GM18520 (cell line): ENCODE results near the gene REST.
"Not testable (repeated sequence)": the region's sequence is repeated elsewhere in the genome, so short reads cannot be mapped to it uniquely, and the experiment has no call there.

Experiments
- ATAC-seq: cut with Tn5 transposase; IDR thresholded peaks from one replicate; pipeline ENCODE4 v1.9.1; 2021; ENCODE audit not compliant: unreplicated experiment

Gene REST, protein sequence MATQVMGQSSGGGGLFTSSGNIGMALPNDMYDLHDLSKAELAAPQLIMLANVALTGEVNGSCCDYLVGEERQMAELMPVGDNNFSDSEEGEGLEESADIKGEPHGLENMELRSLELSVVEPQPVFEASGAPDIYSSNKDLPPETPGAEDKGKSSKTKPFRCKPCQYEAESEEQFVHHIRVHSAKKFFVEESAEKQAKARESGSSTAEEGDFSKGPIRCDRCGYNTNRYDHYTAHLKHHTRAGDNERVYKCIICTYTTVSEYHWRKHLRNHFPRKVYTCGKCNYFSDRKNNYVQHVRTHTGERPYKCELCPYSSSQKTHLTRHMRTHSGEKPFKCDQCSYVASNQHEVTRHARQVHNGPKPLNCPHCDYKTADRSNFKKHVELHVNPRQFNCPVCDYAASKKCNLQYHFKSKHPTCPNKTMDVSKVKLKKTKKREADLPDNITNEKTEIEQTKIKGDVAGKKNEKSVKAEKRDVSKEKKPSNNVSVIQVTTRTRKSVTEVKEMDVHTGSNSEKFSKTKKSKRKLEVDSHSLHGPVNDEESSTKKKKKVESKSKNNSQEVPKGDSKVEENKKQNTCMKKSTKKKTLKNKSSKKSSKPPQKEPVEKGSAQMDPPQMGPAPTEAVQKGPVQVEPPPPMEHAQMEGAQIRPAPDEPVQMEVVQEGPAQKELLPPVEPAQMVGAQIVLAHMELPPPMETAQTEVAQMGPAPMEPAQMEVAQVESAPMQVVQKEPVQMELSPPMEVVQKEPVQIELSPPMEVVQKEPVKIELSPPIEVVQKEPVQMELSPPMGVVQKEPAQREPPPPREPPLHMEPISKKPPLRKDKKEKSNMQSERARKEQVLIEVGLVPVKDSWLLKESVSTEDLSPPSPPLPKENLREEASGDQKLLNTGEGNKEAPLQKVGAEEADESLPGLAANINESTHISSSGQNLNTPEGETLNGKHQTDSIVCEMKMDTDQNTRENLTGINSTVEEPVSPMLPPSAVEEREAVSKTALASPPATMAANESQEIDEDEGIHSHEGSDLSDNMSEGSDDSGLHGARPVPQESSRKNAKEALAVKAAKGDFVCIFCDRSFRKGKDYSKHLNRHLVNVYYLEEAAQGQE

DNA sequence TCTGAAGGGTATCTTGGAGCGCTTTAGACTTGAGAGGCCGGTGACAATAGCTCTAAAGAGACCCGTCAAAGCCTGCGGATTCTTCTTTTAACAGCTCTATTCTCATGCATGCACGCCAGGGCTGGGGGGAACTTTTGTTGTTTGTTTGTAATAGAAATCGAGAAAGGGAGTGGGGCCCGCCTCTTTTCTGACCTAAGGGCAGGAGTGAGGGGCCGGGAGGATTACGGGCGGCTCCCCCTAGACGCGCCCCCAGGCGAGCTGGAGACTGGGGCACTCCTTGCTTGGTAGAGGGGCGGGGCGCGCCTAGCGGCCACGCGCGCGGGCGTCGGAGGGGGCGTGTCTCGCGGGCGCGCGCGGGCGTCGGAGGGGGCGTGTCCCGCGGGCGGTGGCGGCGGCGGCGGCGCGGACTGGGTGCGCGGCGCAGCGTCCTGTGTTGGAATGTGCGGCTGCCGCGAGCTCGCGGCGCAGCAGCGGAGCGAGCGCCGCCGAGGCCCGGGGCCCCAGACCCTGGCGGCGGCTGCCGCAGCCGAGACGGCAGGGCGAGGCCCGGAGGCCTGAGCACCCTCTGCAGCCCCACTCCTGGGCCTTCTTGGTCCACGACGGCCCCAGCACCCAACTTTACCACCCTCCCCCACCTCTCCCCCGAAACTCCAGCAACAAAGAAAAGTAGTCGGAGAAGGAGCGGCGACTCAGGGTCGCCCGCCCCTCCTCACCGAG is at the start of gene REST:
REST (plus strand) TSS at position 412 of the 717 bp plus-strand sequence. CDS start 2,739 bp downstream, outside the sequence.
- peak; percentile 44 for ATAC-seq

DNA sequence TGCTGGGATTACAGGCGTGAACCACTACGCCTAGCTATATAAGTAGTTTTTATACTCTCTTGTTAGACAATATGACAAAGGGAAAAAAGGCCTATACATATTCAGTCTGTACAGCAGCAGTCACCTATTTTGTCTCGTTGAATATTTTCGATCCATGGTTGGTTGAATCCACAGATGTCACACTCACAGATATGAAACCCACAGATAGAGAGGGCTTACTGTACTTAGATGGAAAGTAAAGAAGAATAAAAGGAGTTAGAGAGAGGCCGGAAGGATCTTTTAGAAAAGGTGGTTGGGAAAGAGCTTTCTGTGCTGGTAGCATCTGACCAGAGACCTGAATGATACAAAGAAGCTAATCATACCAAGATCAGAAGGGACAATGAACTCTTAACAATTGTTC is 47.9 kb upstream of the REST start:
- ATAC-seq: no peak

DNA sequence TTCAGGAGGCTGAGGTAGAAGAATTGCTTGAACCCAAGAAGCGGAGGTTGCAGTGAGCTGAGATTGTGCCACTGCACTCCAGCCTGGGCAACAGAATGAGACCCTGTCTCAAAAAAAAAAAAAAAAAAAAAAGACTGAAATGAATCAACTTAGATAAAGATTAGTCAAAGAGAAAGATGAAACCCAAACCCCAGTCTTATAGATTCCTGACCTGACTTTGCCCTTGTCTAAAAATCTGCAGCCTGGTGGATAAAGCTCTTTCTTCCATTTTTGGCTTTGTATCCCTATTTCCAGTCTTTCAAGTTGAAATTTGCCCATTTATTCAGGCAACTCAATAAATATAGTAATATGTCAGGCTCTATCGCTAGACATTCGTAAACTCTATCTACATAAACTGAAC is 46.9 kb upstream of the REST start:
- ATAC-seq: no peak

DNA sequence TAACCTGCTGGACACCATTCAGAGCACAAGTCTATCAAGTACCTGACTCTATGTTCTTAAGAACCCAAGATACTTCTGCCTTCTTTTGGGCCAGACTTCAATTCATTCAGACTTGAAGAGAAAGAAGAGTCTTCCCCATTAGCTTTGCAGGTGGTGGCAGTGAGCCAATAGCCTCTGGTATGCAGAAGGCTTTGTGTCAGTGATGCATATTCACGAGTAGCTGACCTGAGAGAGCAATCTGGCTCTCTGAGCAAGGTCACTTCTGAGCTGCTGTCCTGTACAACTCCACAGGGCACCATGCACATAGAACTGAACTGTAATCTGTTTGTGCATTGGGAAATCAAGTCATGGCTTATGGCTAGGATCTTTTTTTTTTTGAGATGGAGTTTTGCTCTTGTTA is 46.3 kb upstream of the REST start:
- no peak for ATAC-seq

DNA sequence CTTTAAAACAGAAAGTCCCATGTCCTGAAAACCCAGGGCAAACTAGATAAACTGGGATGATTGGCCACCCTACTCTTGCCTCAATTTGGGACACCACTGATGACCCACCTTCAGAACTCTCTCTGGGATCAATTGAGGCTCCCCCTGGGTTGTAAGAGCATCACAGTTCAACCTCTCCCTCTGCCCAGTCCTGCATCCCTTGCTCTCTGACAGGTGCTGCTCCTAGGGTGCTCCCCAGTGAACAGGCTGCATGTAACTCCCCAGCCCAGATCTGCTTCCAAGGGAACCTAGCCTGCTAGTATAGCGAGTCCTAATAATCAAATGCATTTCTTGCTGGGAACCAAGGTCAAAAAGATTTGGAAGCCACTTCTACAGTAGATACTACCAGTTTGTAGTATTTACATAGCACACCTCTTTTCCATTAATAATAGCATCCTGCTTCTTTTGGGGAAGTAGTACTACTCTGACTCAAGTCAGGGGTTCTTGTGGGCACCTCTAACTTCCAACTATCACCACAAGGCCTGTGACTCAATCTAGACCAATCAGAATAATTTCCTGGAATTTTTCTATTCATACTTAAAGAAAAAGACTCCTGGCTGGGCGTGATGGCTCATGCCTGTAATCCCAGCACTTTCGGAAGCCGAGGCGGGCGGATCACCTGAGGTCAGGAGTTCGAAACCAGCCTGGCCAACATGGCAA is 44.1 kb upstream of the REST start:
- no peak for ATAC-seq

DNA sequence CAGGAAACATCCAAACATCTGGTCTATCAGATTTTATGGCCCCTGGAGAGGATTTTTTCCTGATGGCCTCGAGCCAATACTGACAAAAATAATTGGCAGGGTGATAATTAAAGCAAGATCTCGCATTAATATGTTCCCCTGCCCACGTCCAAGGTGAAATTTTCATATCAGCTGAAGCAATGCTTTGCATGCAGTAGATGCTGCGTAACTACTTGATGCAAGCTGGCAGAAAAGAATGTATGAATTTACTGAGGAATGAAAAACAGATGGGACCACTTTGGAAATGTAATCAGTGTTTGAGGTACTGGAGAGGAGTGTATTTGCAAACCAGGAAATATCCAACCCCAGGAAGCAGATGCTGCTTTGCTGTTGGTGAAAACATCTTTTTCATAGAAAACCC is 36.8 kb upstream of the REST start:
- no peak for ATAC-seq

DNA sequence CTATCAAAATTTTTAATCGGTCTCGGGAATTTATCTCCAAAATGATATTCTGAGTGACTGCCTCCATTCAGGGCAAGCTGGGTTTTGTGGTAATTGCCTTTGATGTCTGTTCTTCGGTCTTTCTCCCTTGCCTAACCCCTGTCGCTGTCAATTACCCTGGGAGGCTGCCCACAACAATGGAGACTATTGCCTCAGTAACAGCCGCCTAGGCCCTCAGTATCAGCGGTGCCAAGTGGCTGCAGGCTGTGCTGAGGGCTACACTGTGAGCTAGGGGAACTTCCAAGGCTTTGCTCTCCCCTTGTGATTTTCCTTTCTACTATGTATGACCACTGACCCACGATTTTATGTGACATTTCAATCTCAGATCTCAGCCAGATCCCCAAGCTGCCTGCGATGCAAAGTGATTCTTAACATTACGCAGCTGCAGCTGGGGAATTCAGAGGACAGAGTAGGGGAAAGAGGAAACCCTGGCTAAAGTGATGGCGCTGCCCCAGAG is 36.3 kb upstream of the REST start:
- ATAC-seq: no peak

DNA sequence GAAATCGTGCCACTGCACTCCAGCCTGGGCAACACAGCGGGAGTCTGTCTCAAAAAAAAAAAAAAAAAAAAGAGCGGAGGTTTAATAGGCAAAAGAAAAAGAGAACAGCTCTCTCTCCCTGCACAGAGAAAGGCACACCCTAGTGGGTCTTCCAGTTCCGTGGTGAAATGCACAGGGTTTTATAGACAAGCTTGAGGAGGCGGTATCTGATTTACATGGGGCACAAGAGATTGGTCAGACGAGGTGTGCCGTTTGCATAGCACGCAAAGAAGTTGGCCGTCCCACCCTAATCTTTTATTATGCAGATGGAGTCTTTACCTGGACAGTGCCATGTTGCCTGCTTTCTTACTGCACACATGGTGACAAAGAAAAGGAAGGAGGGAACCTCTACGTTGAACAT is 33.5 kb upstream of the REST start:
- no peak for ATAC-seq

DNA sequence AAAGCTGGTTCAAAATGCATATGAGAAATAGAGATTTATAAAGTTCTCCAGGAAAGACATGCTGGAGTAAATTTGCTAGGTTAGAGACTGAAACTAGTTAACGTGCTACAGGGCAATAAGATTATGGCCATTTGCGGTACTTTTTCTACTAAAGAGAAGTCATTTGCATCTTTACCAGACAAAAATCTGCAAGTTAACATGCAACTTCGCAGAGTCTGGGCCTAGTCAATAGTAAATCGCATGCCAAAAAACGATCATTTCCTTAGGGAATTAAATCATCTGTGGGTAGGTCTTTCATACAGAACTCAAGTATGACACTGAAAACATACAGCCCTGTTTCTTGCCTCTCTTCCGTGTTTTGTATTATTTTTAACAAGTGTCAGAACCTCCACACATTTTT is 32.8 kb upstream of the REST start:
- ATAC-seq: no peak

DNA sequence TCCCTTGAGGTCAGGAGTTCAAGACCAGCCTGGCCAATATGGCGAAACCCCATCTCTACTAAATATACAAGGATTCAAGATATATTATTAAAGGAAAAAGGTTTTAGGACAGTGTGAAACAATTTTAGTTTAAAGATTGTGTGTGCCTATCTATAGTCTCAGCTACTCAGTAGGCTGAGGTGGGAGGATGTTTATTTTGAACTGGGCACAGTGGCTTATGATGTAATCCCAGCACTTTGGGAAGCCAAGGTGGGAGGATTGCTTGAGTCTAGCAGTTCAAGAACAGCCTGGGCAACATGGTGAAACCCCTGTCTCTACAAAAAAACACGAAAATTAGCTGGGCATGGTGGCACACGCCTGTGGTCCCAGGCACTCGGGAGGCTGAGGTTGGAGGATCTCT is 31.4 kb upstream of the REST start:
- ATAC-seq: no peak

DNA sequence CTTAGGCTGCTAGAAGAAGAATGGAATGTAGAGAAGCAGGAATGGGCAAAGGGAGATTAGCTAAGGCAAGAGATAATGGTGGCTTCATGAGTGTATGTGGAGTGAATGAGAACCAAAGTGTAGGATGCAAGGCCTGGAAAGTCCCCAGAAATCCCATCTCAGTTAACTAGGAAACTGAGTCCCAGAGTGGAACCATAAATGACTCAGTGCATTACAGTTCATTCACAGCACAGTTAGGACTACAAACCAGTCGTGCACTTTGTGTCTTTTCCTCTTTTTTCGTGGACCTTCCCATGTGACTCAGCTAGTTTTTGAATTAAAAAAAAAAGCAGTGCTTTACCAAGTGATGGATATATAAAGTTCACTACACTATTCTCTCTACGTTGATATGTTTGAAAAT is 27.7 kb upstream of the REST start:
- ATAC-seq: no peak

DNA sequence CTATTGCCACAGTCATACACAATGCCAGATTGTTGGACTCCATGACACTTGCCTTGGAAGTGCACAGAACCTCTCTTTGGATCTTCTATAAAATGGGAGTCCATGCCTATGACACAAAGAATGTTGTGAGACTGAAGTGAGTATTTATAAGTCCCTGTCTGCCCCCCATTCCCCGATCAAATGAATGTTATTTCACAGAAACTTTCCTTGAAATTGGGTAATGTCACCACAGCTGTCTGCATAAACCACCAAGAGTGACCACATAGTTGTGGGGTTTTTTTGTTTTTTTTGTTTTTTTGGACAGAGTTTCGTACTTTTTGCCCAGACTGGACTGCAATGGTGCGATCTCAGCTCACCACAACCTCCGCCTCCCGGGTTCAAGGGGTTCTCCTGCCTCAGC is 27.1 kb upstream of the REST start:
- ATAC-seq: no peak

DNA sequence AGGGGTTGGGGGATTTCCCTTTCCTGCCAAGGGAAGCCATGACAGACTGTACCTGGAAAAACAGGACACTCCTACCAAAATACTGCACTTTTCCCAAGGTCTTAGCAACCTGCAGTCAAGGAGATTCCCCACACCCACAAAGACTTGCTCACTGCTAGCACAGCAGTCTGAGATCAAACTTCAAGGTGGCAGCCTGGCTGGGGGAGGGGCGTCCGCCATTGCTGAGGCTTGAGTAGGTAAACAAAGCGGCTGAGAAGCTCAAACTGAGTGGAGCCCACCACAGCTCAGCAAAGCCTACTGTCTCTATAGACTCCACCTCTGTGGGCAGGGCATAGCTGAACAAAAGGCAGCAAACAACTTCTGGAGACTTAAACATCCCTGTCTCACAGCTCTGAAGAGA is 23.2 kb upstream of the REST start:
- not testable (repeated sequence) for ATAC-seq

DNA sequence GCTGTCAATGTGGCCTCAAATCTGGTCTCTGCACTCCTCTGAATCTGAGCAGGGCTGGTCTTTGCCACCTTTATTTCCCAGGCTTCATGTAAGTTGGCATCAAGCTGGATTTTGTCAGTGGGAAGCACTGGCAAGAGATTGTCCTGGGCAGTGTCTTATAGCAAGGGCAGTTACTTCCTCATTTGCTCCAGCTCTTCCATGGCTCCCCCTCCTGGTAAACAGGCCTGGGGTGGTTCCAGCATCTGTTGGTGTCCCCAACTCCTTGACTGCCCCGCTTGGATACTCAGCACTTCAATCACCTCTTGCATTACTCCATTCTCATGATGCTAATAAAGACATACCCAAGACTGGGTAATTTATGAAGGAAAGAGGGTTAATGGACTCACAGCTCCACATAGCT is 15.0 kb upstream of the REST start:
- ATAC-seq: no peak

DNA sequence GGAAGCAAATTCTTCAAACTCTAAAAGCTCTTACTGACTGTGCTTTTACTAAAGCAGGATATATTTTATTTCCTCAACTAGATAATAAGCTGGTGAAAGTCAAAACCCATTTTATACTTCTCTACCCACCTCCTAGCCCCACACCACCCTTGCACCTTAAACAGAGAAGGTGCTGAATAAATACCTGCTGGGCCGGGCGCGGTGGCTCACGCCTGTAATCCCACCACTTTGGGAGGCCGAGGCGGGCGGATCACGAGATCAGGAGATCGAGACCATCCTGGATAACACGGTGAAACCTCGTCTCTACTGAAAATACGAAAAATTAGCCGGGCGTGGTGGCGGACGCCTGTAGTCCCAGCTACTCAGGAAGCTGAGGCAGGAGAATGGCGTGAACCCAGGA is 9.9 kb upstream of the REST start:
- not testable (repeated sequence) for ATAC-seq

DNA sequence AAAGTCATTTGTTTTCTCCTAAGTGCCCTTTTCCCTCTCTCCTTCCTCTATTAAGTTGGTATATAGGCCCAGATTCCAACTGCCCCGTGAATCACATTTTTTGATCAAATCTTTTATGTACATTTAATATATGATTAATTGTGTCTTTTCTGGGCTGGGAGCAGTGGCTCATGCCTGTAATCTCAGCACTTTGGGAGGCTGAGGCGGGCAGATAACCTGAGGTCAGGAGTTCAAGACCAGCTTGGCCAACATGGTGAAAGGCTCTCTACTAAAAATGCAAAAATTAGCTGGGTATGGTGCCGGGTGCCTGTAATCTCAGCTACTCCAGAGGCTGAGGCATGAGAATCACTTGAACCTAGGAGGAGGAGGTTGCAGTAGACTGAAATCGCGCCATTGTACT is 7.5 kb upstream of the REST start:
- ATAC-seq: not testable (repeated sequence)

DNA sequence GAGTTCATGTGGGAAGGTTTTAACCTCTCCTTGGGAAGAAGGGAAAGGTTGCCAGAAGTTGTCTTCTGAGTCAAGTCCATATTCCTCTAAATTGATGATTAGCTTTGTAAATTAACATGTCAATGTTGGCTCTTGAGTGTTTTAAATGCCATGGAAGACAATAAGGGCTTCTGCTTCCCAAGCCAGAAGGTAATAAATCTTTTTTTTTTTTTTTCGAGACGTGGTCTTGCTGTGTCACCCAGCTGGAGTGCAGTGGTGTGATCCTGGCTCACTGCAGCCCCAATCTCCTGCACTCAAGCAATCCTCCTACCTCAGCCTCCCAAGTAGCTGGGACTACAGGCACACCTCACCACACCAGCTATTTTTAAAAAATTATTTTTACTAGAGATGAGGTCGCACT is 5.0 kb upstream of the REST start:
- no peak for ATAC-seq

DNA sequence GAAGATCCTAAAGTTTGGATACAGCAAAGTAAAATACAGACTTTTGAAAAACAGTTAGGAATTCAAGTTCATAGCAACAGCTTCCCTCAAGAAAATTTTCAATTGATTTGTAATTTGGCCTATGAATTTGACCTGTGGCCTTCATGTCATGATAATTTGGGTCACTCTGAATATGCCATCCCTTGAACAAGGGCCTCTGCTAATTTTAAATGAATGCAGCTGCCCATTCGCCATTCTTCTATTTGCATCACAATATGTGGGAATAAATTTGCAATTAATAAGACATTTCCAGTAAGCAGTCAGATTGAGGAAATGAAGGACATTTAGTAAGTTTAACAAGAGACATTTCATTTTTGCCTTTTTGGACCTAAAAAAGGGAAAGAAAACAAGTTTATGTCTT is 1.9 kb upstream of the REST start:
- no peak for ATAC-seq

DNA sequence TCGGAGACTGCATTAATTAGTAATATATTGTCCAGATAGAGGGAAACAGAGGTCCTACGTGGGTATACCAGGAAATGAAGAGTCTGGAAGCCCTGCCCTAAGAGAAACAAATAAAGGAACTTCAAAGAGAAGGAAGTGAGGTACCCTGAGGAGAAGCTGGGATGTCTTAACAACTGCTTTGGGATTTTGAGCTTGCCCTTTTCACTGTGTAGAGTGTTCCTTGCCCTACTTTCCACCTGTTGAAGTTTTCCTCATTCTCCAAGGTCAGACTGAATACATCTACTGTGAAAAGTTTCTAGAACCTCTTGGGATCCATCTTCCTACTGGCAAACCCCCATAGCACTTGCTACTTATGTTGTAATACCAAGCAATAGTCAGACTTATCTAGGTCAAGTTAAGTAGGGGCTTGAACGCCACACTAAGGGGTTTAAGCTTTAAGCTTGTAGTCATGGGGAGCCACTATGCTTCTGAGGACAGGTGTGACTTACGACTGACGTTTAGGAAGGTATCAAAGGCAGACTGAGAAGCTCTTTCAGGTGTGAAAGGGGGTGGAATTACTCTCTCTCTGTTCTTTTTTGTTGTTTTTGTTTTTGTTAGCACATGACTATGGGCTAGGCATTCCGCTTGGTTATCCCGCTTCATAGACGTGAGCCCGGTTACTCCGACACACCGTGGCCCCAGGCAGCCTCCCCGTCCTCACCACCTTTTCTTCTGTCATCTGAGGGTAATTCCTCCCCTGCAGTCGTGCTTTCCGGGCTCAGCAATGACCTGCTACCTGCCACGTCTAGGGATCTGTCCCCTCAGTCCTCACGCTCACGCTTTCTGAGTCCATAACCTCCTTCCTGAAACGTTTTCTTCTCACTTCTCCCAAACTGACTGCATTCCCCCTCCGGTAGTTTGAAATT is 959 bp upstream of the REST start:
- no peak for ATAC-seq
